GM12878 (cell line): ENCODE data around the gene PCIF1. TPM values are rescaled to one million over a fixed set of nuclear protein-coding genes. Genes with fewer than 3 reads are reported as not detected.

ENCODE experiments used
- ATAC-seq: fragments of 200-7000 bp; cut with Tn5 transposase; 3 replicates; pipeline ENCODE4 v1.9.1; 2020; ENCODE audit warnings: mild to moderate bottlenecking, moderate library complexity
- BruUV-seq: library from RNA; stranded (reverse); fragments of 400-500 nt; replicated peaks from 2 replicates; lab custom pipeline; 2021; lab: Mats Ljungman, UMichigan
- CTCF ChIA-PET: fragments of 300-600 bp; sonication (Branson Sonifier 250); formaldehyde crosslinking; extraction: SDS; loops from one replicate; lab custom pipeline; 2021; ENCODE audit warnings: inconsistent platforms; lab: Yijun Ruan, JAX
- POLR2A ChIA-PET: fragments of 350-600 bp; formaldehyde crosslinking; extraction: SDS; loops from one replicate; lab custom pipeline; 2021; ENCODE audit warnings: inconsistent platforms; lab: Charles Lee
- RAD21 ChIA-PET: fragments of 300-600 bp; sonication (Branson Sonifier 250); formaldehyde crosslinking; loops from one replicate; lab custom pipeline; 2023; ENCODE audit warnings: antibody characterized with exemption; ENCODE audit not compliant: unreplicated experiment; lab: Charles Lee
- SMC1A ChIA-PET: fragments of 300-600 bp; sonication (Branson Sonifier 250); formaldehyde crosslinking; loops from one replicate; lab custom pipeline; 2023; ENCODE audit not compliant: unreplicated experiment, uncharacterized antibody; lab: Charles Lee
- DNase-seq: peaks from one replicate; pipeline ENCODE4 v3.0.0-alpha.2; 2011; ENCODE audit warnings: low read depth, low spot score
- FAIRE-seq: peaks from 3 replicates; lab custom pipeline; 2011; peaks lifted over from hg19 to GRCh38; lab: Jason Lieb, UNC
- H2AFZ ChIP-seq: 2 replicates; pipeline ENCODE4 v1.6.0; 2011; ENCODE audit warnings: low read depth, low read length, control low read depth; ENCODE audit not compliant: control insufficient read depth
- H3K27ac ChIP-seq: 2 replicates; pipeline ENCODE4 v1.5.1; 2011; ENCODE audit warnings: control low read depth; ENCODE audit not compliant: control insufficient read depth, insufficient read depth
- H3K27me3 ChIP-seq, 2 experiments: replicated peaks in 1 of 2; 2 replicates each; pipeline versions ENCODE4 v1.6.0 to v1.6.1; 2011; ENCODE audit warnings: low read length in 1 of 2; ENCODE audit not compliant: control insufficient read depth in 2 of 2, insufficient read depth in 2 of 2
- H3K36me3 ChIP-seq, 2 experiments: 2 replicates each; pipeline ENCODE4 v1.5.1; 2011; ENCODE audit warnings: low read length in 1 of 2; ENCODE audit not compliant: control insufficient read depth in 2 of 2, insufficient read depth in 2 of 2
- H3K4me1 ChIP-seq: 2 replicates; pipeline ENCODE4 v1.6.1; 2011; ENCODE audit warnings: mild to moderate bottlenecking, low read length, moderate library complexity, mixed read lengths; ENCODE audit not compliant: control insufficient read depth, insufficient read depth
- H3K4me2 ChIP-seq: 2 replicates; pipeline ENCODE4 v1.6.0; 2011; ENCODE audit warnings: control low read depth; ENCODE audit not compliant: control insufficient read depth, insufficient read depth
- H3K4me3 ChIP-seq: fragments of 200-600 bp; sonication (generic); 2 replicates; pipeline ENCODE4 v1.5.1; 2016
- H3K79me2 ChIP-seq: 2 replicates; pipeline ENCODE4 v1.6.0; 2011; ENCODE audit warnings: low read length; ENCODE audit not compliant: control insufficient read depth, insufficient read depth
- H3K9ac ChIP-seq: 2 replicates; pipeline ENCODE4 v1.8.0; 2011; ENCODE audit warnings: low read length, control low read depth, mixed read lengths; ENCODE audit not compliant: control insufficient read depth, insufficient read depth
- H3K9me3 ChIP-seq: replicated peaks from 3 replicates; pipeline ENCODE4 v1.5.1; 2011; ENCODE audit warnings: mild to moderate bottlenecking, low read length; ENCODE audit not compliant: control insufficient read depth, insufficient read depth
- H4K20me1 ChIP-seq: 2 replicates; pipeline ENCODE4 v1.6.0; 2011; ENCODE audit not compliant: control insufficient read depth, insufficient read depth
- HDAC2 ChIP-seq: fragments of 200-600 bp; sonication (generic); IDR thresholded peaks from 2 replicates; pipeline ENCODE4 v1.6.1; 2017
- RBBP5 ChIP-seq: fragments of 200-600 bp; sonication (generic); conservative IDR thresholded peaks from 2 replicates; pipeline ENCODE4 v1.6.1; 2016
- RELA ChIP-seq: fragments of 450-650 bp; IDR thresholded peaks from 2 replicates; pipeline ENCODE4 v1.8.0; 2014; ENCODE audit warnings: borderline replicate concordance; ENCODE audit not compliant: partially characterized antibody
- RUNX3 ChIP-seq: IDR thresholded peaks from 2 replicates; pipeline ENCODE4 v1.6.1; 2012; ENCODE audit warnings: low read length, inconsistent platforms
- SIN3A ChIP-seq: IDR thresholded peaks from 2 replicates; pipeline ENCODE4 v1.6.1; 2012; ENCODE audit warnings: low read depth, low read length, improper control_type of control experiment
- SMAD1 ChIP-seq: fragments of 450-650 bp; IDR thresholded peaks from 2 replicates; pipeline ENCODE4 v1.6.1; 2018; ENCODE audit warnings: mild to moderate bottlenecking, low read depth; ENCODE audit not compliant: partially characterized antibody
- ZNF622 ChIP-seq: fragments of 450-650 bp; IDR thresholded peaks from 2 replicates; pipeline ENCODE4 v1.6.1; 2017; ENCODE audit warnings: mild to moderate bottlenecking, inconsistent platforms
- WGBS: methylation state at CpG from one replicate; pipeline ENCODE4 v1.1.6; 2016; ENCODE audit warnings: low lambda C conversion rate; ENCODE audit not compliant: insufficient replicate concordance, insufficient coverage; ENCODE audit errors: missing lambda C conversion rate; 5-methylcytosine and 5-hydroxymethylcytosine counted together
- in situ Hi-C: fragments of 300-500 bp; cut with MboI; formaldehyde crosslinking; loops from 9 replicates; pipeline ENCODE4 v1.14.3; 2018; ENCODE audit warnings: mixed read lengths
- intact Hi-C: fragments of 100-400 bp; cut with micrococcal nuclease; formaldehyde crosslinking; loops from one replicate; pipeline ENCODE4 v1.14.2; 2022; ENCODE audit not compliant: unreplicated experiment
- polyA plus RNA-seq, 11 experiments: library from polyadenylated mRNA; depleted of rRNA in 4 of 11; unstranded in 6 of 11; stranded (reverse) in 5 of 11; fragments of >200 nt; fragmentation: Nextera tagmentation in 4 of 11; fragmentation: Illumina TruSeq in 1 of 11; extraction: Ambion mirVana in 4 of 11; extraction: Trizol in 1 of 11; gene quantifications; 1 replicate in 1 of 11; 2 replicates in 10 of 11; pipeline versions ENCODE4 v1.2.1 to v1.2.3, GENCODE V29; 2011 to 2016; ENCODE audit warnings: inconsistent platforms in 2 of 11, missing spikeins in 2 of 11, low read depth in 1 of 11
- total RNA-seq, 4 experiments: library from RNA; depleted of rRNA in 3 of 4; stranded (reverse); fragments of >200 nt in 3 of 4; fragmentation: Illumina TruSeq in 1 of 4; extraction: Trizol in 1 of 4; gene quantifications; 2 replicates each; pipeline versions ENCODE4 v1.2.1 to v1.2.3, GENCODE V29; 2013 to 2021
- TF ChIP-seq, protein P1 (sequence below): IDR thresholded peaks from 2 replicates; pipeline ENCODE4 v1.6.1; 2011; ENCODE audit warnings: mild to moderate bottlenecking, low read depth, low read length, moderate library complexity; ENCODE audit not compliant: insufficient replicate concordance

Gene PCIF1
- total and polyA plus RNA-seq, 10 of the 15 experiments (the other 5 are each of a cell fraction or from before 2014, with no cell fraction given): 8.4 to 32.9 (median 17.6) TPM

DNA sequence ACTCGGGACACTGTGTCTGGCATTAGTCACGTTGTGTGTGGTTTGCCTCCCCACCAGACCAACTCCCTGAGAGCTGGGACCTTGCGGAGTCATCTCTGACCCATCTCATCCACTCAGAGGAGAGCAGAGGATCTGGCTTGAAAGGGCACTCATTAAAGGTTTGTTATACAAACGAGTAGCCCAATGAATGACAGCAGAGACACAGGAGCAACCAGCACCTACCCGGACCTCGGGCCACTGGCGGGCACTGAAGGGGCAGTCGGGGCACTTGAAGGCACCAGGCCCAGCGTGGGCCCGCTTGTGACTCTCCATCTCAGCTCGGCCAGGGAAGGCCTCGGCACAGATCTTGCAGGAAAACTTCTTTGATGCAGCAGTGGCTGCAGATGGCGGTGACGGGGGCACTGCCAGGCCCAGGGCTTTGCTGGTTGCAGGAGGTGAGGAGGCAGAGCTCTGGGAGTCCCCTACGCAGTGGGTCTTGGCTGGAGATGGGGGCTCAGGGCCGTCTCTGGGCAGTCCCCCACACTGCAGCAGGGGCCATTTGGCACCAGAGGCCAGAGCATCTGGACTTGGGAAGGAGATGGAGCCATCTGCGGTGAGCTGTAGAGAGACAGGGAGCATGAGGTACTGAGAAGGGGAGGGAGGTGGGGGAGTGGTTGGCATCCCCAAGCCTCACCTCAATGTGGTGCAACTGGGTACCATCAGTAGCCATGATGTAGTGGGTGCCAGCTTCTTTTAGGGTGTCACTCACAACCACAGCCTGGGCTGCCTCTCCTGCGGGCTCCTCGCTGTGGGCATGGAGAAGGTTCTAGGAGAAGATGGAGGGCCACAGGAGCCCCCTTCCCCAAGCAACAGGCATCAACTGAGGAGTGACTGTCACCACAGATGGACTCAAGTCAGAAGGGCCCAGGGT, 17.7 kb downstream of the PCIF1 start:
- DNase-seq (no peak), FAIRE-seq (no peak), ATAC-seq (no peak)
- 92% methylated on average over 19 of the region's 19 CpGs for WGBS
- ChIA-PET CTCF (interaction anchor here (0.9 to 1.3 kb wide), 3 partner anchors 13 to 152 kb away, joined by 3 to 5 read pairs (median 4); no protein-coding TSS in a partner anchor), SMC1A (interaction anchor here (1.0 kb wide), 1 partner anchor 8 kb away, joined by 4 read pairs; no protein-coding TSS in a partner anchor), RAD21 (no interaction called here), POLR2A (interaction anchor here (1.4 kb wide), 1 partner anchor 18 kb away, joined by 3 read pairs; no protein-coding TSS in a partner anchor)
- BruUV-seq: no TSS peak
- Histone ChIP-seq H3K79me2 (no peaks in the 10 kb centered on the region), H3K4me2 (no peak overlapping the region), H3K27ac (no peak overlapping the region), H3K27me3 (no peaks in the 10 kb centered on the region), H3K36me3 (peaks cover 8 to 45% of the 10 kb centered on the region in 2 experiments), H3K4me1 (no peaks in the 10 kb centered on the region), H2AFZ (no peak overlapping the region), H4K20me1 (no peaks in the 10 kb centered on the region), H3K9ac (no peak overlapping the region), H3K9me3 (no peaks in the 10 kb centered on the region), H3K4me3 (no peak overlapping the region)
- TF ChIP-seq ZNF622 (no peak), RBBP5 (no peak), RELA (no peak), SIN3A (no peak), HDAC2 (no peak), SMAD1 (no peak), RUNX3 (no peak)
- TF ChIP-seq, protein P1, sequence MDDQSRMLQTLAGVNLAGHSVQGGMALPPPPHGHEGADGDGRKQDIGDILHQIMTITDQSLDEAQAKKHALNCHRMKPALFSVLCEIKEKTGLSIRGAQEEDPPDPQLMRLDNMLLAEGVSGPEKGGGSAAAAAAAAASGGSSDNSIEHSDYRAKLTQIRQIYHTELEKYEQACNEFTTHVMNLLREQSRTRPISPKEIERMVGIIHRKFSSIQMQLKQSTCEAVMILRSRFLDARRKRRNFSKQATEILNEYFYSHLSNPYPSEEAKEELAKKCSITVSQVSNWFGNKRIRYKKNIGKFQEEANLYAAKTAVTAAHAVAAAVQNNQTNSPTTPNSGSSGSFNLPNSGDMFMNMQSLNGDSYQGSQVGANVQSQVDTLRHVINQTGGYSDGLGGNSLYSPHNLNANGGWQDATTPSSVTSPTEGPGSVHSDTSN: no peak
- in situ Hi-C loops: no loop called here
- intact Hi-C loops: no loop called here
